Stomach (tissue), 9 donors: ENCODE data around the gene AIG1. TPM values are rescaled to one million over a fixed set of nuclear protein-coding genes. Genes with fewer than 3 reads are reported as not detected.
"Not testable (repeated sequence)": the region's sequence is repeated elsewhere in the genome, so short reads cannot be mapped to it uniquely, and the experiment has no call there.

Experiments used
- DNase-seq, 2 donors: peaks; one replicate each; pipeline versions ENCODE4 v3.0.0 to v3.0.0-alpha.2; 2013 to 2019
- H3K27ac ChIP-seq, 5 donors: fragments of 200-600 bp in 4 of 5; sonication (generic) in 4 of 5; one replicate each; pipeline ENCODE4 v1.5.1; 2013 to 2019; ENCODE audit warnings: mild to moderate bottlenecking in 1 of 5, moderate library complexity in 1 of 5
- H3K27me3 ChIP-seq, 3 donors: fragments of 200-600 bp; sonication (generic); one replicate each; pipeline ENCODE4 v1.5.1; 2017 to 2019; ENCODE audit warnings: mixed run types in 1 of 3
- H3K36me3 ChIP-seq, 4 donors: fragments of 200-600 bp; sonication (generic); 1 replicate in 3 of 4; 2 replicates in 1 of 4; pipeline ENCODE4 v1.5.1; 2016 to 2019
- H3K4me1 ChIP-seq, 4 donors: fragments of 200-600 bp; sonication (generic); one replicate each; pipeline ENCODE4 v1.5.1; 2016 to 2019
- H3K4me3 ChIP-seq, 4 donors: fragments of 200-600 bp; sonication (generic) in 3 of 4; one replicate each; pipeline ENCODE4 v1.5.1; 2016 to 2019; ENCODE audit warnings: mild to moderate bottlenecking in 1 of 4
- H3K9me3 ChIP-seq, 4 donors: fragments of 200-600 bp; sonication (generic); one replicate each; pipeline ENCODE4 v1.5.1; 2016 to 2019
- CTCF ChIP-seq, 7 experiments: fragments of 450-650 bp in 4 of 7; fragments of 200-600 bp in 3 of 7; sonication (generic) in 3 of 7; IDR thresholded peaks; one replicate each; pipeline ENCODE4 v1.5.1; 2016 to 2019; ENCODE audit warnings: antibody characterized with exemption in 7 of 7, control low read depth in 2 of 7, mild to moderate bottlenecking in 1 of 7
- EP300 ChIP-seq: sonication (generic); formaldehyde crosslinking; IDR thresholded peaks from one replicate; pipeline ENCODE4 v1.6.1; 2017; ENCODE audit warnings: antibody characterized with exemption
- POLR2A ChIP-seq, 4 donors: fragments of 450-650 bp; IDR thresholded peaks; one replicate each; pipeline ENCODE4 v1.6.1; 2016; ENCODE audit warnings: antibody characterized with exemption in 4 of 4, control low read depth in 2 of 4, mild to moderate bottlenecking in 1 of 4, moderate library complexity in 1 of 4
- POLR2AphosphoS5 ChIP-seq, 3 donors: sonication (generic); formaldehyde crosslinking; IDR thresholded peaks; one replicate each; pipeline ENCODE4 v1.6.1; 2016; ENCODE audit warnings: antibody characterized with exemption in 3 of 3
- WGBS, 5 donors: extraction: QIAGEN DNeasy Blood & Tissue Kit in 3 of 5; methylation state at CpG; one replicate each; pipeline versions ENCODE4 v1.1.5 to v1.1.7; 2013 to 2018; 5-methylcytosine and 5-hydroxymethylcytosine counted together
- intact Hi-C: fragments of 100-400 bp; cut with DNase I; formaldehyde crosslinking; loops from one replicate; pipeline ENCODE4 v1.15.1; 2023; ENCODE audit warnings: low total_unique reads
- polyA plus RNA-seq, 3 donors: library from polyadenylated mRNA; stranded (reverse); fragments of 200-250 nt; gene quantifications; one replicate each; pipeline ENCODE4 v1.2.3, GENCODE V29; 2013
- total RNA-seq, 5 donors: library from RNA; depleted of rRNA; stranded (reverse); fragments of >200 nt; gene quantifications; one replicate each; pipeline versions ENCODE4 v1.1.0 to v1.2.3, GENCODE V29; 2014 to 2016
- donor health status: healthy with polysubstance abuse.
- donor health status: Bipolar disorder and iron deficiency.
- donor health status: healthy.

The AIG1 gene
- total and polyA plus RNA-seq, 8 donors: 10.8 to 220 (median 29.7) TPM; not detected in 1

GRCh38 chr6:143165315-143165855 lies 104.7 kb downstream of the AIG1 start:
- Histone ChIP-seq H3K27ac (no peak overlapping the region), H3K4me1 (no peaks in the 10 kb centered on the region), H3K9me3 (no peaks in the 10 kb centered on the region), H3K27me3 (no peaks in the 10 kb centered on the region), H3K4me3 (no peak overlapping the region), H3K36me3 (peaks cover 0 to 24% (median 6%) of the 10 kb centered on the region in 4 donors)
- TF ChIP-seq EP300 (no peak), CTCF (IDR thresholded peaks at IDR 0.05) (no peak), POLR2A (IDR thresholded peaks at IDR 0.05) (no peak), POLR2AphosphoS5 (IDR thresholded peaks at IDR 0.05) (no peak)
- intact Hi-C loops: no loop called here
- 94 to 97% (median 96%) methylated on average over 6 of the region's 6 CpGs for WGBS, 5 donors
- DNase-seq: no peak

- 90 to 98% (median 96%) methylated on average over 5 of the region's 5 CpGs for WGBS, 5 donors
- intact Hi-C loops: no loop called here
- H3K27ac ChIP-seq: no peak overlapping the region
- no peaks in the 10 kb centered on the region for H3K27me3 ChIP-seq
- no peak for TF ChIP-seq POLR2A (IDR thresholded peaks at IDR 0.05)
- no peaks in the 10 kb centered on the region for H3K4me1 ChIP-seq
- no peak for DNase-seq
- H3K9me3 ChIP-seq: no peaks in the 10 kb centered on the region
- H3K4me3 ChIP-seq: no peak overlapping the region
- H3K36me3 ChIP-seq: peaks cover 0 to 24% (median 6%) of the 10 kb centered on the region in 4 donors
Measured at GRCh38 chr6:143166247-143166695, 105.6 kb downstream of the AIG1 start.

- no peaks in the 10 kb centered on the region for H3K4me1 ChIP-seq
- H3K36me3 ChIP-seq: peaks cover 0 to 31% (median 8%) of the 10 kb centered on the region in 4 donors
- H3K27ac ChIP-seq: no peak overlapping the region
- 47 to 97% (median 88%) methylated on average over 2 of the region's 2 CpGs for WGBS, 5 donors
- no peak for TF ChIP-seq EP300
- no peak for TF ChIP-seq CTCF (IDR thresholded peaks at IDR 0.05)
- no peak for TF ChIP-seq POLR2AphosphoS5 (IDR thresholded peaks at IDR 0.05)
- TF ChIP-seq POLR2A (IDR thresholded peaks at IDR 0.05): no peak
- H3K27me3 ChIP-seq: no peaks in the 10 kb centered on the region
- no peak overlapping the region for H3K4me3 ChIP-seq
- DNase-seq: no peak
- intact Hi-C loops: no loop called here
- no peaks in the 10 kb centered on the region for H3K9me3 ChIP-seq
Measured at GRCh38 chr6:143167224-143167623, 106.5 kb downstream of the AIG1 start.

- peaks cover 0 to 31% (median 10%) of the 10 kb centered on the region in 4 donors for H3K36me3 ChIP-seq
- H3K4me1 ChIP-seq, H3K27ac ChIP-seq, H3K9me3 ChIP-seq, H3K4me3 ChIP-seq, intact Hi-C loops, DNase-seq, H3K27me3 ChIP-seq: not testable (repeated sequence)
- 89 to 98% (median 92%) methylated on average over 4 of the region's 4 CpGs for WGBS, 5 donors
Measured at GRCh38 chr6:143168396-143168816, 107.7 kb downstream of the AIG1 start.

GRCh38 chr6:143169440-143169839 lies 108.8 kb downstream of the AIG1 start:
- Histone ChIP-seq H3K36me3 (peaks cover 0 to 31% (median 13%) of the 10 kb centered on the region in 4 donors), H3K9me3 (peaks cover 0 to 4% (median under 1%) of the 10 kb centered on the region in 4 donors), H3K27ac (no peak overlapping the region), H3K4me1 (no peaks in the 10 kb centered on the region), H3K4me3 (no peak overlapping the region), H3K27me3 (no peaks in the 10 kb centered on the region)
- intact Hi-C loops: no loop called here
- no peak for DNase-seq
- TF ChIP-seq POLR2AphosphoS5 (IDR thresholded peaks at IDR 0.05) (no peak), CTCF (IDR thresholded peaks at IDR 0.05) (no peak), POLR2A (IDR thresholded peaks at IDR 0.05) (no peak), EP300 (no peak)
